CD4-positive, alpha-beta T cell (primary cell): ENCODE measurements around the gene TSC2. TPM values are rescaled to one million over a fixed set of nuclear protein-coding genes. Genes with fewer than 3 reads are reported as not detected.
"Not testable (repeated sequence)": the region's sequence is repeated elsewhere in the genome, so short reads cannot be mapped to it uniquely, and the experiment has no call there.

Experiments
- ATAC-seq: fragments of 200-7000 bp; cut with Tn5 transposase; one replicate; pipeline ENCODE4 v1.10.0; 2022; ENCODE audit warnings: mild to moderate bottlenecking; ENCODE audit not compliant: poor library complexity
- CTCF ChIA-PET: fragments of 350-600 bp; sonication (Branson Sonifier 250); formaldehyde crosslinking; loops from one replicate; lab custom pipeline; 2021; ENCODE audit warnings: antibody characterized with exemption, inconsistent platforms; lab: Charles Lee
- POLR2A ChIA-PET: fragments of 350-600 bp; sonication (Branson Sonifier 250); formaldehyde crosslinking; loops from one replicate; lab custom pipeline; 2021; ENCODE audit warnings: antibody characterized with exemption, inconsistent platforms; lab: Charles Lee
- DNase-seq, 14 experiments: peaks; one replicate each; pipeline ENCODE4 v3.0.0-alpha.2; 2013 to 2020; ENCODE audit warnings: mixed read lengths in 2 of 14
- H3K27ac ChIP-seq, 2 donors: one replicate each; pipeline versions ENCODE4 v1.5.1 to v1.7.0; 2013; ENCODE audit warnings: low read length in 2 of 2, low read depth in 1 of 2, mild to moderate bottlenecking in 1 of 2
- H3K27me3 ChIP-seq, 2 experiments: 1 replicate in 1 of 2; 2 replicates in 1 of 2; pipeline versions ENCODE4 v1.6.1 to v1.7.0; 2013; ENCODE audit warnings: low read length in 2 of 2, control low read depth in 1 of 2, mild to moderate bottlenecking in 1 of 2, moderate library complexity in 1 of 2; ENCODE audit not compliant: insufficient read depth in 2 of 2, control insufficient read depth in 1 of 2
- H3K36me3 ChIP-seq: one replicate; pipeline ENCODE4 v1.6.1; 2013; ENCODE audit warnings: low read length, control low read depth; ENCODE audit not compliant: insufficient read depth
- H3K4me1 ChIP-seq: one replicate; pipeline ENCODE4 v1.6.1; 2013; ENCODE audit warnings: low read length, control low read depth; ENCODE audit not compliant: insufficient read depth
- H3K4me3 ChIP-seq: one replicate; pipeline ENCODE4 v1.5.1; 2013; ENCODE audit warnings: mild to moderate bottlenecking, low read length, moderate library complexity
- H3K9me3 ChIP-seq, 2 experiments: 1 replicate in 1 of 2; 2 replicates in 1 of 2; pipeline versions ENCODE4 v1.6.1 to v1.7.0; 2013; ENCODE audit warnings: low read length in 2 of 2, mild to moderate bottlenecking in 2 of 2, control low read depth in 1 of 2, moderate library complexity in 1 of 2; ENCODE audit not compliant: control insufficient read depth in 1 of 2, insufficient read depth in 1 of 2
- H3K27ac Mint-ChIP-seq: one replicate; pipeline ENCODE4 v1.8.0; 2020; ENCODE audit warnings: mixed read lengths
- H3K27me3 Mint-ChIP-seq: one replicate; pipeline ENCODE4 v1.8.0; 2021; ENCODE audit warnings: mixed read lengths
- H3K36me3 Mint-ChIP-seq: one replicate; pipeline ENCODE4 v1.8.0; 2021; ENCODE audit warnings: low read depth, mixed read lengths
- H3K4me1 Mint-ChIP-seq: one replicate; pipeline ENCODE4 v1.8.0; 2021; ENCODE audit warnings: low read depth, mixed read lengths
- H3K4me3 Mint-ChIP-seq: one replicate; pipeline ENCODE4 v1.8.0; 2020; ENCODE audit warnings: mild to moderate bottlenecking, mixed read lengths
- H3K9me3 Mint-ChIP-seq: one replicate; pipeline ENCODE4 v1.8.0; 2020; ENCODE audit warnings: mixed read lengths
- intact Hi-C, 2 experiments: fragments of 100-400 bp; cut with DNase I in 1 of 2; cut with micrococcal nuclease in 1 of 2; formaldehyde crosslinking; loops; one replicate each; pipeline versions ENCODE4 v1.15.1 to v1.9.0; 2023 to 2025; cut with DNase I, micrococcal nuclease
- total RNA-seq, 174 experiments: library from RNA in 2 of 174; stranded (reverse) in 2 of 174; gene quantifications; one replicate each; pipeline ENCODE4 v1.2.3 and lab custom pipeline; 2021 to 2026
- TF ChIP-seq, protein P1 (sequence below): fragments of 200-600 bp; IDR thresholded peaks from one replicate; pipeline ENCODE4 v1.8.0; 2022; ENCODE audit warnings: antibody characterized with exemption, mild to moderate bottlenecking

The TSC2 gene
- total RNA-seq, 2 experiments from 2014 or later: 83.0 to 85.0 TPM

DNA sequence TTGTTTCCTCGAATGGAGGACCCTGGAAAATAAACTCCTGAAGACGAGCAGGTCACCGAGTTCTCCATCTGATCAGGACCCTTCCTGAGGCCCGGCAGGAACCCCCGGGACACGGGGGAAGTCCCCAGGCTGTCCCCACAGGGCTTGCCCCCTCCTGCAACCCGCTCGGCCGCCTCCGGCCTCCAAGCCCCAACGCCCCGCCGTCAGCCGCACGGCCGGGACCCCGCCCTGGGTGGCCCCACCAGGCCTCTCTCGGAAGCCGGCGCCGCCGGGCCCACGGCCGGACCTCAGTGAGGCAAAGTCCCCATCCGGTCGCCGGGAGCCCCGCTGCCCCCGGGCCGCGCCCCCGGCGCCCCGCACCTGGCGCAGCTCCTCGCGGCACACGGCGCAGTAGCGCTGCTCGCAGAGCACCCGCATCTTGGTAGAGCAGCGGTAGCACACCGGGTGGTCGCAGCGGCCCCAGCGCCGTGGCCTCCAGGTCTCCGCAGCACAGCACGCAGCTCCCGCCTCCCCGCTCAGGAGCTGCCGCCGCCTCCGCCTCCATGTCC is 38.5 kb upstream of the TSC2 start:
- Mint-ChIP-seq H3K9me3 (no peaks in the 10 kb centered on the region), H3K36me3 (peaks cover 7% of the 10 kb centered on the region), H3K4me3 (peak overlapping the region; percentile 93), H3K27ac (peak overlapping the region; percentile 88), H3K27me3 (no peaks in the 10 kb centered on the region), H3K4me1 (peaks cover 40% of the 10 kb centered on the region)
- Histone ChIP-seq H3K4me1 (peaks cover 59% of the 10 kb centered on the region), H3K9me3 (no peaks in the 10 kb centered on the region), H3K27me3 (no peaks in the 10 kb centered on the region), H3K4me3 (peak overlapping the region; percentile 63), H3K36me3 (peaks cover 14% of the 10 kb centered on the region), H3K27ac (peak overlapping the region; percentile 2 to 29)
- ATAC-seq: peak; percentile 51
- intact Hi-C loops: loop anchor here in 1 of 2 experiments (1.0 to 5.0 kb wide), 4 partner anchors 17 to 48 kb away; partner anchors contain the start of genes NTHL1, TBL3 and TSC2
- ChIA-PET CTCF (no interaction called here), POLR2A (interaction anchor here (0.6 to 5.5 kb wide), 7 partner anchors 14 to 146 kb away, joined by 3 to 30 read pairs (median 4); partner anchors contain the start of genes GFER, RPS2, TBL3 and TRAF7)
- no peak for DNase-seq
- TF ChIP-seq, protein P1, sequence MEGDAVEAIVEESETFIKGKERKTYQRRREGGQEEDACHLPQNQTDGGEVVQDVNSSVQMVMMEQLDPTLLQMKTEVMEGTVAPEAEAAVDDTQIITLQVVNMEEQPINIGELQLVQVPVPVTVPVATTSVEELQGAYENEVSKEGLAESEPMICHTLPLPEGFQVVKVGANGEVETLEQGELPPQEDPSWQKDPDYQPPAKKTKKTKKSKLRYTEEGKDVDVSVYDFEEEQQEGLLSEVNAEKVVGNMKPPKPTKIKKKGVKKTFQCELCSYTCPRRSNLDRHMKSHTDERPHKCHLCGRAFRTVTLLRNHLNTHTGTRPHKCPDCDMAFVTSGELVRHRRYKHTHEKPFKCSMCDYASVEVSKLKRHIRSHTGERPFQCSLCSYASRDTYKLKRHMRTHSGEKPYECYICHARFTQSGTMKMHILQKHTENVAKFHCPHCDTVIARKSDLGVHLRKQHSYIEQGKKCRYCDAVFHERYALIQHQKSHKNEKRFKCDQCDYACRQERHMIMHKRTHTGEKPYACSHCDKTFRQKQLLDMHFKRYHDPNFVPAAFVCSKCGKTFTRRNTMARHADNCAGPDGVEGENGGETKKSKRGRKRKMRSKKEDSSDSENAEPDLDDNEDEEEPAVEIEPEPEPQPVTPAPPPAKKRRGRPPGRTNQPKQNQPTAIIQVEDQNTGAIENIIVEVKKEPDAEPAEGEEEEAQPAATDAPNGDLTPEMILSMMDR: no peak

DNA sequence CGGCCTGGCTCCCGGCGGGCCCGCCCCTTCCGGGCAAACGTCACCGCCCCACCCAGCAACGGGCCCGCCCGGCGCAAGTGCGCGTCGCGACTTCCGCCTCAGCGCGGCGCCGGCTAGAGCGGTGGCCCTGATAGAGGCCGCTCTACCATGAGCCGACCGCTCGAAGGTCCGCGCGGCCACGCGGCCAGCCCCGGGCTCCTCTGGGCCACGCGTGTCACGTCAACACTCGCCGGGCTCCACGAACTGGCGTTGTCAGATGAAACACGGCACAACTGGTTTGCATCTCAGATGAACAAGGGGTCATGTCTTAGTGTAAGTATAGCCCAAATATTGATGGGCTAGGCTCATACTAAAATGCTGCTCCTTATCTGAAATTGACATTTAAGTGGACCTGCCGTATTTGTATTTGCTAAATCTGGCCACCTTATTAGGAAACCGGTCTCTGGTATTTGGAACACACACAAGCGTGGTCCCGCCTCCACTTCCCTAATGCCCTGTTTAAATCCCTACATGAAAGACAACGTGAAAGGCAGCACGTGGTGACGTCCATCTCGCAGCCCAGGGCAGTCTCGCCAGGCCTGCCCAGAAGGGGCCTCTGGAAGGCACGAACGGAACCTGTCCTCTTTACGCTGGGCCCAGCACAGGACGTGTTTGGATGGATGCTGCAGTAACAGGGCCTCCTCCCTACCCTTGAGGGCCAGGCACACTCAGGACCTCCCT is 37.8 kb upstream of the TSC2 start, which contains the start of gene ZNF598:
ZNF598 (minus strand) TSS at position 31 of the 720 bp plus-strand sequence.
- intact Hi-C loops: loop anchor here in 1 of 2 experiments (1.0 to 5.0 kb wide), 4 partner anchors 18 to 49 kb away; partner anchors contain the start of genes NTHL1, TBL3 and TSC2
- Mint-ChIP-seq H3K27ac (peak within 1 kb of the TSS; percentile 92), H3K4me3 (peak within 1 kb of the TSS; percentile 93), H3K36me3 (peaks cover 7% of the 10 kb centered on the region), H3K4me1 (peaks cover 40% of the 10 kb centered on the region), H3K9me3 (no peaks in the 10 kb centered on the region), H3K27me3 (no peaks in the 10 kb centered on the region)
- TF ChIP-seq, protein P1: no peak
- H3K4me3 ChIP-seq: peak within 1 kb of the TSS; percentile 68
- no peaks in the 10 kb centered on the region for H3K27me3 ChIP-seq
- ATAC-seq: peak; percentile 91
- DNase-seq: peak; percentile 47 to 93 (median 75)
- H3K36me3 ChIP-seq: peaks cover 11% of the 10 kb centered on the region
- peak within 1 kb of the TSS; percentile 78 to 89 for H3K27ac ChIP-seq
- no peaks in the 10 kb centered on the region for H3K9me3 ChIP-seq
- ChIA-PET CTCF (no interaction called here), POLR2A (interaction anchor here (1.0 to 5.5 kb wide), 4 partner anchors 14 to 146 kb away, joined by 4 to 30 read pairs (median 6); partner anchors contain the start of genes RPS2, TBL3 and TRAF7)
- peaks cover 52% of the 10 kb centered on the region for H3K4me1 ChIP-seq

DNA sequence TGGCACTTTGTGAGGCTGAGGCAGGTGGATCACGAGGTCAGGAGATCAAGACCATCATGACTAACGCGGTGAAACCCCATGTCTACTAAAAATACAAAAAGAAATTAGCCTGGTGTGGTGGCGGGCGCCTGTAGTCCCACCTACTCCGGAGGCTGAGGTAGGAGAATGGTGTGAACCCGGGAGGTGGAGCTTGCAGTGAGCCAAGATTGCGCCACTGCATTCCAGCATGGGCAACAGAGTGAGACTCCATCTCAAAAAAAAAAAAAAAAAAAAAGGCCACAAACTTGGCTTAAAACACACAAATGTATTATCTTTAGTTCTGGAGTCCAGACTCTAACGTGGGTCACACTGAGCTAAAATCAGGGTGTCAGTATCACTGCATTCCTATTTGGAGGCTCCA is 36.1 kb upstream of the TSC2 start:
- H3K27ac ChIP-seq, ATAC-seq, intact Hi-C loops, H3K4me3 ChIP-seq, H3K27me3 Mint-ChIP-seq, H3K27me3 ChIP-seq, H3K36me3 Mint-ChIP-seq, H3K9me3 Mint-ChIP-seq, H3K27ac Mint-ChIP-seq, H3K36me3 ChIP-seq, DNase-seq, H3K9me3 ChIP-seq, H3K4me3 Mint-ChIP-seq: not testable (repeated sequence)
- peaks cover 36% of the 10 kb centered on the region for H3K4me1 ChIP-seq
- ChIA-PET CTCF (interaction anchor here (1.2 kb wide), 1 partner anchor 8 kb away, joined by 3 read pairs; no protein-coding TSS in a partner anchor), POLR2A (interaction anchor here (5.5 kb wide), 1 partner anchor 144 kb away, joined by 30 read pairs; the partner anchor contains the start of gene TRAF7)
- peaks cover 27% of the 10 kb centered on the region for H3K4me1 Mint-ChIP-seq
